Progenitor cell of endocrine pancreas (in vitro differentiated cells): Measurements from ENCODE around the gene DHRS12. TPM values are rescaled to one million over a fixed set of nuclear protein-coding genes. Genes with fewer than 3 reads are reported as not detected.

Experiments
- DNase-seq: peaks from one replicate; pipeline ENCODE4 v3.0.0; 2021; ENCODE audit warnings: low spot score; ENCODE audit not compliant: unreplicated experiment
- H3K27ac Mint-ChIP-seq: 2 replicates; pipeline ENCODE4 v1.8.0; 2021; ENCODE audit warnings: mild to moderate bottlenecking, moderate library complexity, mixed read lengths
- H3K27me3 Mint-ChIP-seq: 2 replicates; pipeline ENCODE4 v1.8.0; 2021; ENCODE audit warnings: mixed read lengths
- H3K36me3 Mint-ChIP-seq: 2 replicates; pipeline ENCODE4 v1.8.0; 2022; ENCODE audit warnings: mixed read lengths; ENCODE audit not compliant: insufficient read depth
- H3K4me1 Mint-ChIP-seq: 2 replicates; pipeline ENCODE4 v1.8.0; 2021; ENCODE audit warnings: low read depth, mixed read lengths
- H3K4me3 Mint-ChIP-seq: 2 replicates; pipeline ENCODE4 v1.8.0; 2021; ENCODE audit warnings: low read depth, mild to moderate bottlenecking, moderate library complexity, mixed read lengths
- H3K9me3 Mint-ChIP-seq: 2 replicates; pipeline ENCODE4 v1.8.0; 2021; ENCODE audit warnings: low read depth, mixed read lengths
- total RNA-seq: library from RNA; stranded (reverse); gene quantifications from 2 replicates; pipeline ENCODE4 v1.2.1, GENCODE V29; 2021
- TF ChIP-seq, protein P1 (sequence below): fragments of 200-600 bp; sonication (generic); IDR thresholded peaks from one replicate; pipeline ENCODE4 v1.5.0; 2021; ENCODE audit warnings: antibody characterized with exemption, mild to moderate bottlenecking; ENCODE audit not compliant: unreplicated experiment

DHRS12 gene
- total RNA-seq, 1 donor from 2014 or later, result 19.6 TPM

DNA sequence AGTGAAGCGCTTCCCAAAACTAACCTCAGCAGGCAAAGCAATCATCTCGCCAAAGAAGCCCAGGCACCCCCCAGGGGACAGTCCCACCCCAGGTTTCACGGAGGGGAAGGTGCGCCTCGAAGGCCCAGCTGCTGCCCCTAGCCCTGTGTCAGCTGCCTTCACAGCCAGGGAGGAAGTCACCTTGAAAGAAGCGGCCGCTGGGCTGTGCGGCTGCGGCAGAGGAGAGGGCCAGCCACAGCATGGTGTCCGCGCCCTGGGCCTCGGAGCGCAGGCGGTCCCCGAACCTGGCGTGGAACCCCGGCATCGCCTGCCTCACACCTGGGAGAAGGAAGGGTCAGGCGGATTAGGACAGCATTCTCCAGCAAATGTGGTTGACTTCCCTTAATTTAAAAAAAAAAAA is 35.0 kb downstream of the DHRS12 start:
- Mint-ChIP-seq H3K9me3 (no peaks in the 10 kb centered on the region), H3K27ac (no peak overlapping the region), H3K27me3 (no peaks in the 10 kb centered on the region), H3K36me3 (peaks cover 9% of the 10 kb centered on the region), H3K4me1 (peaks cover 11% of the 10 kb centered on the region), H3K4me3 (no peak overlapping the region)
- TF ChIP-seq, protein P1, sequence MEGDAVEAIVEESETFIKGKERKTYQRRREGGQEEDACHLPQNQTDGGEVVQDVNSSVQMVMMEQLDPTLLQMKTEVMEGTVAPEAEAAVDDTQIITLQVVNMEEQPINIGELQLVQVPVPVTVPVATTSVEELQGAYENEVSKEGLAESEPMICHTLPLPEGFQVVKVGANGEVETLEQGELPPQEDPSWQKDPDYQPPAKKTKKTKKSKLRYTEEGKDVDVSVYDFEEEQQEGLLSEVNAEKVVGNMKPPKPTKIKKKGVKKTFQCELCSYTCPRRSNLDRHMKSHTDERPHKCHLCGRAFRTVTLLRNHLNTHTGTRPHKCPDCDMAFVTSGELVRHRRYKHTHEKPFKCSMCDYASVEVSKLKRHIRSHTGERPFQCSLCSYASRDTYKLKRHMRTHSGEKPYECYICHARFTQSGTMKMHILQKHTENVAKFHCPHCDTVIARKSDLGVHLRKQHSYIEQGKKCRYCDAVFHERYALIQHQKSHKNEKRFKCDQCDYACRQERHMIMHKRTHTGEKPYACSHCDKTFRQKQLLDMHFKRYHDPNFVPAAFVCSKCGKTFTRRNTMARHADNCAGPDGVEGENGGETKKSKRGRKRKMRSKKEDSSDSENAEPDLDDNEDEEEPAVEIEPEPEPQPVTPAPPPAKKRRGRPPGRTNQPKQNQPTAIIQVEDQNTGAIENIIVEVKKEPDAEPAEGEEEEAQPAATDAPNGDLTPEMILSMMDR, result no peak
- no peak for DNase-seq

DNA sequence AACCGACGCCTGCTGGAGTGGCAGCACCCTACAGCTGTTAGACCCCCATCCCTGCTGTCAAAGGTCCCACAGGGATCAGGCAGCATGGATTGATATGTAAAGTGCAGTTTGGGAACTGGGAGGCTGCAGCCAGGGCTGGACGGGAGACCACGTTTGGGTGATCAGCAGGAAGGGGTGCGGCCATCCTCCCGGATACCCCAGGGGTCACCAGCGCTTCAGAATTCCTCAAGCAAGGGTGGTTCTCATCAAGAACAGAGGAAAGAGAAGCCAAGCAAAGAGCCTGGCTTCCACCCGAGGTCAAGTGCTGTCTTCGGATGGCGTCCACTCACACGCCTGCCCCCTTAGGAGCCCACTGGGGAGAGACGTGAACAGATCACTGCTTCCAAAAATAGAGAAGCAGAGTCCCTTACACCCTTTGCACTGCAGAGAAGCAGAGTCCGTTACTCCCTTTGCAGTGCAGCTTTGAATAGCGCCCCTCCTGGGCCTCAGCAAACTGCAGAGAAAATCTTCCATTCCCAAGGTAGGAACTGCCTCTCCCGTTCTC is 35.5 kb downstream of the DHRS12 start:
- TF ChIP-seq, protein P1, result peak; percentile 39
- Mint-ChIP-seq H3K4me3 (no peak overlapping the region), H3K36me3 (peaks cover 9% of the 10 kb centered on the region), H3K4me1 (peaks cover 12% of the 10 kb centered on the region), H3K27me3 (no peaks in the 10 kb centered on the region), H3K9me3 (no peaks in the 10 kb centered on the region), H3K27ac (no peak overlapping the region)
- DNase-seq, result no peak

DNA sequence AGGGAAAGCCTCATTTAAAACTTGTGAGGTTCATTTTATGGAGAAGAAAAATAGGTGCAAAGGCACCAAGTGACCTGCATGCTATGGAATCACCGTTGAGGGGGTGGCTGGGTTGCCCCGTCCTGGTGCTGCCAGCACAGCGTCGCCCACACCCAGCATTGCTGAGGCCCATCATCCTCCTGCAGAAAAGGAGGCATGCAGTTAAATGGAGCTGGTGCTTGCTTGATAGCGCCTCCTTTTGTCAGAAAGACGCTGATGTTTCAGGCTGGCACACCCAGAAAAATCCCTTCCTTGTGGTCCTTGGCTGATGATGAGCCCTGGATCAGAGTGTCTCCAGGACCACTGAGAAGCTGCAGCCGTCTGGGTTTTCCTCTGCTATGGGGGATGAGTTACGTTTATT is 36.9 kb downstream of the DHRS12 start:
- TF ChIP-seq, protein P1, result no peak
- Mint-ChIP-seq H3K4me3 (no peak overlapping the region), H3K27me3 (no peaks in the 10 kb centered on the region), H3K4me1 (peaks cover 12% of the 10 kb centered on the region), H3K27ac (no peak overlapping the region), H3K36me3 (peaks cover 9% of the 10 kb centered on the region), H3K9me3 (no peaks in the 10 kb centered on the region)
- no peak for DNase-seq

DNA sequence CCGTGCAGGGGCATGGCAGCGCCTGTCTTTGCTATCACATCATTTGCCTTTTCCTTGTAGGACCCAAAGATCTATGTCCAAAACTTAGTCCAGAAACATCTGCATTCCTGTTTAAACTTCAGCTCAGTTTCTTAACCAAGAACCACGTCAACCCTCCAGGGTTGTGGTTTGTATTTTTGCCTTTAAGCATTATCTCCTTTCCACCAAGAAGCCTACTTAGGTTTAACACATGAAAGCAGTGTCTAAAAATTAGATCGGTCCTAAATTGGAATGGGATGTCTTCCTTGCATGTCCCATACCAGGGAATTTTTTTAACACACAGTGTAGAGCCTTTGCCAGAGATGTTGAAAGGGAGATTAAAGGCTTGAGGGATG is 38.8 kb downstream of the DHRS12 start:
- no peak overlapping the region for H3K27ac Mint-ChIP-seq
- DNase-seq, result no peak
- H3K4me3 Mint-ChIP-seq, result no peak overlapping the region
- peaks cover 4% of the 10 kb centered on the region for H3K4me1 Mint-ChIP-seq
- no peaks in the 10 kb centered on the region for H3K9me3 Mint-ChIP-seq
- peaks cover 10% of the 10 kb centered on the region for H3K36me3 Mint-ChIP-seq
- no peaks in the 10 kb centered on the region for H3K27me3 Mint-ChIP-seq
- TF ChIP-seq, protein P1, result no peak

DNA sequence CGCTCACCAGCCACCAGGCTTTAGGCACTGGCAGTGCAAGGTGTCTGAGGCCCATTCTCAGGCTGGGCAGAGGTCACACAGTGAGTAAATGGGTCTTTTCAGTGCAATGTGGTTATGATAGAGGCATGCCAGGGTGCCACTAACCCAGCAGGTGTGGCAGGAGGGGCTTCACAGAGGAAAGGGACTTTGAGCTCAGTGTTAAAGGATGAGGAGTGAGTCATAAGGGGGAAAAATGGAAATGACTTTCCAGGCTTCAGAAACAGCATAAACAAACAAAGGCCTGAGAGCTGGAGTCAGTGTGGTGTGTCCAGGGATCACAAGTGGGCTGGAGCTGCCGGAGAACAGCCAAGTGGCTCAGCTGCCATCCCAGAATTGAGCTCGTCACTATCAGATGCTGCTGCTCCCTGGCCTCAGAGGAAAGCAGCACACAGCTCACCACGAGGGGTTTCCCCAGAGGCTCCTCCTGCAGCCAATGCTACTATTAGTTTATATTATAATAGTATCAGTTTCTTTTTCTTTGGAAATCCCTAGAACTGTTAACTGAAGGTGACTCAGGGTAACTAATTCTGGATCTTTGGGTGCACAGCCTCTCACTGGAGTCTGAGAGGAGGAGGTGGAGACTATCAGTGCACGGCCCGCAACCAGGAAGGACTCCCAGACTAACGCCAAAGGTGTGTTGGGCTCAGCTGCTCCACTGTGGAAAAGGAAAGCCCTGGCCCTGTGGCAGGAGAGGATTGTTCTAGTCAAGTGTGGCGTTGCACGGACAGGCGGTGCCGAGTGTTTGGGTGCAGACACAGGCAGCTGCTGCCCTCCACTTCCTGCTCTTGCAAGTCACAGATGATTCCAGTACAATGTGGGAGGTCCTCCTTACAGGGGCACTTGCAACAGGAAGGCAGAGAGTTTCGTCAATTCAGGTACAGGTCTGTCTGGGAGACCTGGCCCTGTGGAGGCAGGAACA is 39.5 kb downstream of the DHRS12 start:
- Mint-ChIP-seq H3K4me3 (no peak overlapping the region), H3K36me3 (peaks cover 10% of the 10 kb centered on the region), H3K27me3 (no peaks in the 10 kb centered on the region), H3K9me3 (no peaks in the 10 kb centered on the region), H3K4me1 (peaks cover 4% of the 10 kb centered on the region), H3K27ac (peak overlapping the region; percentile 20)
- DNase-seq, result no peak
- TF ChIP-seq, protein P1, result no peak
